GM12878 (cell line): ENCODE measurements around the gene ZSWIM7. TPM values are rescaled to one million over a fixed set of nuclear protein-coding genes. Genes with fewer than 3 reads are reported as not detected.
A peak's percentile ranks its signal among the peaks of the same experiment; 100 is the strongest.

Experiments used
- ATAC-seq: fragments of 200-7000 bp; cut with Tn5 transposase; 3 replicates; pipeline ENCODE4 v1.9.1; 2020; ENCODE audit warnings: mild to moderate bottlenecking, moderate library complexity
- BruUV-seq: library from RNA; stranded (reverse); fragments of 400-500 nt; replicated peaks from 2 replicates; lab custom pipeline; 2021; lab: Mats Ljungman, UMichigan
- CTCF ChIA-PET: fragments of 300-600 bp; sonication (Branson Sonifier 250); formaldehyde crosslinking; extraction: SDS; loops from one replicate; lab custom pipeline; 2021; ENCODE audit warnings: inconsistent platforms; lab: Yijun Ruan, JAX
- POLR2A ChIA-PET: fragments of 350-600 bp; formaldehyde crosslinking; extraction: SDS; loops from one replicate; lab custom pipeline; 2021; ENCODE audit warnings: inconsistent platforms; lab: Charles Lee
- RAD21 ChIA-PET: fragments of 300-600 bp; sonication (Branson Sonifier 250); formaldehyde crosslinking; loops from one replicate; lab custom pipeline; 2023; ENCODE audit warnings: antibody characterized with exemption; ENCODE audit not compliant: unreplicated experiment; lab: Charles Lee
- SMC1A ChIA-PET: fragments of 300-600 bp; sonication (Branson Sonifier 250); formaldehyde crosslinking; loops from one replicate; lab custom pipeline; 2023; ENCODE audit not compliant: unreplicated experiment, uncharacterized antibody; lab: Charles Lee
- DNase-seq: peaks from one replicate; pipeline ENCODE4 v3.0.0-alpha.2; 2011; ENCODE audit warnings: low read depth, low spot score
- FAIRE-seq: peaks from 3 replicates; lab custom pipeline; 2011; peaks lifted over from hg19 to GRCh38; lab: Jason Lieb, UNC
- H2AFZ ChIP-seq: 2 replicates; pipeline ENCODE4 v1.6.0; 2011; ENCODE audit warnings: low read depth, low read length, control low read depth; ENCODE audit not compliant: control insufficient read depth
- H3K27ac ChIP-seq: 2 replicates; pipeline ENCODE4 v1.5.1; 2011; ENCODE audit warnings: control low read depth; ENCODE audit not compliant: control insufficient read depth, insufficient read depth
- H3K27me3 ChIP-seq, 2 experiments: replicated peaks in 1 of 2; 2 replicates each; pipeline versions ENCODE4 v1.6.0 to v1.6.1; 2011; ENCODE audit warnings: low read length in 1 of 2; ENCODE audit not compliant: control insufficient read depth in 2 of 2, insufficient read depth in 2 of 2
- H3K36me3 ChIP-seq, 2 experiments: 2 replicates each; pipeline ENCODE4 v1.5.1; 2011; ENCODE audit warnings: low read length in 1 of 2; ENCODE audit not compliant: control insufficient read depth in 2 of 2, insufficient read depth in 2 of 2
- H3K4me1 ChIP-seq: 2 replicates; pipeline ENCODE4 v1.6.1; 2011; ENCODE audit warnings: mild to moderate bottlenecking, low read length, moderate library complexity, mixed read lengths; ENCODE audit not compliant: control insufficient read depth, insufficient read depth
- H3K4me2 ChIP-seq: 2 replicates; pipeline ENCODE4 v1.6.0; 2011; ENCODE audit warnings: control low read depth; ENCODE audit not compliant: control insufficient read depth, insufficient read depth
- H3K4me3 ChIP-seq: fragments of 200-600 bp; sonication (generic); 2 replicates; pipeline ENCODE4 v1.5.1; 2016
- H3K79me2 ChIP-seq: 2 replicates; pipeline ENCODE4 v1.6.0; 2011; ENCODE audit warnings: low read length; ENCODE audit not compliant: control insufficient read depth, insufficient read depth
- H3K9ac ChIP-seq: 2 replicates; pipeline ENCODE4 v1.8.0; 2011; ENCODE audit warnings: low read length, control low read depth, mixed read lengths; ENCODE audit not compliant: control insufficient read depth, insufficient read depth
- H3K9me3 ChIP-seq: replicated peaks from 3 replicates; pipeline ENCODE4 v1.5.1; 2011; ENCODE audit warnings: mild to moderate bottlenecking, low read length; ENCODE audit not compliant: control insufficient read depth, insufficient read depth
- H4K20me1 ChIP-seq: 2 replicates; pipeline ENCODE4 v1.6.0; 2011; ENCODE audit not compliant: control insufficient read depth, insufficient read depth
- CBFB ChIP-seq: IDR thresholded peaks from 2 replicates; pipeline ENCODE4 v1.6.1; 2016; ENCODE audit warnings: antibody characterized with exemption, low read depth
- CBX5 ChIP-seq: sonication (generic); IDR thresholded peaks from 2 replicates; pipeline ENCODE4 v1.6.1; 2016; ENCODE audit warnings: low read depth, moderate library complexity, mild to moderate bottlenecking, inconsistent platforms
- EP300 ChIP-seq, 2 experiments: fragments of 150-350 bp in 1 of 2; IDR thresholded peaks; 2 replicates each; pipeline ENCODE4 v1.6.1; 2011 to 2012; ENCODE audit warnings: low read depth in 2 of 2, low read length in 2 of 2, borderline replicate concordance in 1 of 2, improper control_type of control experiment in 1 of 2, inconsistent platforms in 1 of 2; ENCODE audit not compliant: control insufficient read depth in 1 of 2
- ESRRA ChIP-seq: IDR thresholded peaks from 2 replicates; pipeline ENCODE4 v1.6.1; 2012; ENCODE audit warnings: mild to moderate bottlenecking, low read length, improper control_type of control experiment
- GABPA ChIP-seq: IDR thresholded peaks from 2 replicates; pipeline ENCODE4 v1.6.1; 2014; ENCODE audit warnings: antibody characterized with exemption, low read depth, mild to moderate bottlenecking, inconsistent platforms
- HDAC6 ChIP-seq: fragments of 200-600 bp; sonication (generic); IDR thresholded peaks from one replicate; pipeline ENCODE4 v1.8.0; 2017; ENCODE audit warnings: antibody characterized with exemption; ENCODE audit not compliant: unreplicated experiment
- LARP7 ChIP-seq: fragments of 450-650 bp; IDR thresholded peaks from 2 replicates; pipeline ENCODE4 v1.6.1; 2017; ENCODE audit warnings: mild to moderate bottlenecking
- NBN ChIP-seq: fragments of 450-650 bp; IDR thresholded peaks from 2 replicates; pipeline ENCODE4 v1.6.1; 2016
- PML ChIP-seq: IDR thresholded peaks from 2 replicates; pipeline ENCODE4 v1.6.1; 2012; ENCODE audit warnings: low read length, inconsistent platforms
- POU2F2 ChIP-seq: IDR thresholded peaks from 3 replicates; pipeline ENCODE4 v1.6.1; 2011; ENCODE audit warnings: low read depth, mild to moderate bottlenecking, low read length, borderline replicate concordance
- RFX5 ChIP-seq: IDR thresholded peaks from 2 replicates; pipeline ENCODE4 v1.6.1; 2011; ENCODE audit warnings: low read depth, low read length, improper control_type of control experiment
- SIX5 ChIP-seq: IDR thresholded peaks from 2 replicates; pipeline ENCODE4 v1.6.1; 2011; ENCODE audit warnings: mild to moderate bottlenecking, low read depth, low read length, moderate library complexity; ENCODE audit not compliant: severe bottlenecking
- SMARCA5 ChIP-seq: fragments of 450-650 bp; IDR thresholded peaks from 2 replicates; pipeline ENCODE4 v1.6.1; 2017; ENCODE audit warnings: mild to moderate bottlenecking
- SP1 ChIP-seq: IDR thresholded peaks from one replicate; pipeline ENCODE4 v1.6.1; 2011; ENCODE audit warnings: low read depth, low read length
- SREBF2 ChIP-seq: IDR thresholded peaks from 2 replicates; pipeline ENCODE4 v1.6.1; 2012; ENCODE audit warnings: mild to moderate bottlenecking, low read length
- TBL1XR1 ChIP-seq: IDR thresholded peaks from 2 replicates; pipeline ENCODE4 v1.6.1; 2012; ENCODE audit warnings: low read depth, low read length, improper control_type of control experiment
- ZNF217 ChIP-seq: fragments of 450-650 bp; IDR thresholded peaks from 2 replicates; pipeline ENCODE4 v1.6.1; 2017; ENCODE audit warnings: antibody characterized with exemption, mild to moderate bottlenecking
- ZSCAN29 ChIP-seq: fragments of 450-650 bp; IDR thresholded peaks from 2 replicates; pipeline ENCODE4 v1.6.1; 2017; ENCODE audit warnings: mild to moderate bottlenecking, moderate library complexity
- WGBS: methylation state at CpG from one replicate; pipeline ENCODE4 v1.1.6; 2016; ENCODE audit warnings: low lambda C conversion rate; ENCODE audit not compliant: insufficient replicate concordance, insufficient coverage; ENCODE audit errors: missing lambda C conversion rate; 5-methylcytosine and 5-hydroxymethylcytosine counted together
- in situ Hi-C: fragments of 300-500 bp; cut with MboI; formaldehyde crosslinking; loops from 9 replicates; pipeline ENCODE4 v1.14.3; 2018; ENCODE audit warnings: mixed read lengths
- intact Hi-C: fragments of 100-400 bp; cut with micrococcal nuclease; formaldehyde crosslinking; loops from one replicate; pipeline ENCODE4 v1.14.2; 2022; ENCODE audit not compliant: unreplicated experiment
- polyA plus RNA-seq, 11 experiments: library from polyadenylated mRNA; depleted of rRNA in 4 of 11; unstranded in 6 of 11; stranded (reverse) in 5 of 11; fragments of >200 nt; fragmentation: Nextera tagmentation in 4 of 11; fragmentation: Illumina TruSeq in 1 of 11; extraction: Ambion mirVana in 4 of 11; extraction: Trizol in 1 of 11; gene quantifications; 1 replicate in 1 of 11; 2 replicates in 10 of 11; pipeline versions ENCODE4 v1.2.1 to v1.2.3, GENCODE V29; 2011 to 2016; ENCODE audit warnings: inconsistent platforms in 2 of 11, missing spikeins in 2 of 11, low read depth in 1 of 11
- total RNA-seq, 4 experiments: library from RNA; depleted of rRNA in 3 of 4; stranded (reverse); fragments of >200 nt in 3 of 4; fragmentation: Illumina TruSeq in 1 of 4; extraction: Trizol in 1 of 4; gene quantifications; 2 replicates each; pipeline versions ENCODE4 v1.2.1 to v1.2.3, GENCODE V29; 2013 to 2021
- TF ChIP-seq, protein P1 (sequence below): fragments of 150-350 bp; IDR thresholded peaks from 2 replicates; pipeline ENCODE4 v1.6.1; 2016; ENCODE audit warnings: low read depth, low read length
- TF ChIP-seq, protein P2 (sequence below): fragments of 450-650 bp; IDR thresholded peaks from 2 replicates; pipeline ENCODE4 v1.6.1; 2016; ENCODE audit warnings: mild to moderate bottlenecking, moderate library complexity, borderline replicate concordance

Gene ZSWIM7
- total and polyA plus RNA-seq, 10 of the 15 experiments (the other 5 are each of a cell fraction or from before 2014, with no cell fraction given), result 7.0 to 26.6 (median 9.9) TPM

DNA sequence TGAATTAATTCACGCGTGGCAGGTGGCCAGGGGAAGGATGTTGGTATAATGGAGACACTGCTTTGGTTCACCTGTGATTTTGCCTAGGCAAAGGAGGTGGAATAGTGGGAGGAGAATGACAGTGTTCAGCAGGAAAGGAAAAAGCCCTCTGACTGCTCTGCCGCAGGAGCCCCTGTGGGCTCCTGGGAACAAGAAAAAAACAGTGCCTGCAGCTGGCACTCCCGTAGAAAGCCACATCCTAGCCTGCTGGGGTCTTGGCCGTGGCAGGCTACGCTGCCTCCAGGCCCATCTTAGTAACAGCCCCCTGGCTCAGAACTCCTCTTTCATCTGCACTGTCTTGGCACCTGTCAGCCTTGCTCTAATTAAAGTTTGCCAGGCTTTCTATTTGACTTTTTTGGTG, 34.0 kb downstream of the ZSWIM7 start:
- Histone ChIP-seq H4K20me1 (no peaks in the 10 kb centered on the region), H3K4me3 (no peak overlapping the region), H3K79me2 (no peaks in the 10 kb centered on the region), H3K4me2 (no peak overlapping the region), H3K36me3 (no peaks in the 10 kb centered on the region), H3K4me1 (no peaks in the 10 kb centered on the region), H3K27ac (no peak overlapping the region), H3K9ac (no peak overlapping the region), H3K9me3 (no peaks in the 10 kb centered on the region), H3K27me3 (peaks cover 0 to 9% of the 10 kb centered on the region in 2 experiments; a peak in 2 of 4 replicates), H2AFZ (no peak overlapping the region)
- ChIA-PET CTCF (interaction anchor here (1.2 to 1.3 kb wide), 2 partner anchors 30 to 34 kb away, joined by 3 read pairs; partner anchors contain the start of genes TTC19 and ZSWIM7), POLR2A (no interaction called here), SMC1A (interaction anchor here (0.6 kb wide), 1 partner anchor 673 kb away, joined by 3 read pairs; no protein-coding TSS in a partner anchor), RAD21 (no interaction called here)
- no TSS peak for BruUV-seq
- FAIRE-seq (no peak), ATAC-seq (peak; percentile 42), DNase-seq (no peak)
- intact Hi-C loops (no loop called here), in situ Hi-C loops (no loop called here)
- TF ChIP-seq, protein P1, sequence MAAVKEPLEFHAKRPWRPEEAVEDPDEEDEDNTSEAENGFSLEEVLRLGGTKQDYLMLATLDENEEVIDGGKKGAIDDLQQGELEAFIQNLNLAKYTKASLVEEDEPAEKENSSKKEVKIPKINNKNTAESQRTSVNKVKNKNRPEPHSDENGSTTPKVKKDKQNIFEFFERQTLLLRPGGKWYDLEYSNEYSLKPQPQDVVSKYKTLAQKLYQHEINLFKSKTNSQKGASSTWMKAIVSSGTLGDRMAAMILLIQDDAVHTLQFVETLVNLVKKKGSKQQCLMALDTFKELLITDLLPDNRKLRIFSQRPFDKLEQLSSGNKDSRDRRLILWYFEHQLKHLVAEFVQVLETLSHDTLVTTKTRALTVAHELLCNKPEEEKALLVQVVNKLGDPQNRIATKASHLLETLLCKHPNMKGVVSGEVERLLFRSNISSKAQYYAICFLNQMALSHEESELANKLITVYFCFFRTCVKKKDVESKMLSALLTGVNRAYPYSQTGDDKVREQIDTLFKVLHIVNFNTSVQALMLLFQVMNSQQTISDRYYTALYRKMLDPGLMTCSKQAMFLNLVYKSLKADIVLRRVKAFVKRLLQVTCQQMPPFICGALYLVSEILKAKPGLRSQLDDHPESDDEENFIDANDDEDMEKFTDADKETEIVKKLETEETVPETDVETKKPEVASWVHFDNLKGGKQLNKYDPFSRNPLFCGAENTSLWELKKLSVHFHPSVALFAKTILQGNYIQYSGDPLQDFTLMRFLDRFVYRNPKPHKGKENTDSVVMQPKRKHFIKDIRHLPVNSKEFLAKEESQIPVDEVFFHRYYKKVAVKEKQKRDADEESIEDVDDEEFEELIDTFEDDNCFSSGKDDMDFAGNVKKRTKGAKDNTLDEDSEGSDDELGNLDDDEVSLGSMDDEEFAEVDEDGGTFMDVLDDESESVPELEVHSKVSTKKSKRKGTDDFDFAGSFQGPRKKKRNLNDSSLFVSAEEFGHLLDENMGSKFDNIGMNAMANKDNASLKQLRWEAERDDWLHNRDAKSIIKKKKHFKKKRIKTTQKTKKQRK, result no peak
- no peak for TF ChIP-seq GABPA
- no peak for TF ChIP-seq ZSCAN29
- no peak for TF ChIP-seq NBN
- TF ChIP-seq ZNF217, result no peak
- TF ChIP-seq, protein P2, sequence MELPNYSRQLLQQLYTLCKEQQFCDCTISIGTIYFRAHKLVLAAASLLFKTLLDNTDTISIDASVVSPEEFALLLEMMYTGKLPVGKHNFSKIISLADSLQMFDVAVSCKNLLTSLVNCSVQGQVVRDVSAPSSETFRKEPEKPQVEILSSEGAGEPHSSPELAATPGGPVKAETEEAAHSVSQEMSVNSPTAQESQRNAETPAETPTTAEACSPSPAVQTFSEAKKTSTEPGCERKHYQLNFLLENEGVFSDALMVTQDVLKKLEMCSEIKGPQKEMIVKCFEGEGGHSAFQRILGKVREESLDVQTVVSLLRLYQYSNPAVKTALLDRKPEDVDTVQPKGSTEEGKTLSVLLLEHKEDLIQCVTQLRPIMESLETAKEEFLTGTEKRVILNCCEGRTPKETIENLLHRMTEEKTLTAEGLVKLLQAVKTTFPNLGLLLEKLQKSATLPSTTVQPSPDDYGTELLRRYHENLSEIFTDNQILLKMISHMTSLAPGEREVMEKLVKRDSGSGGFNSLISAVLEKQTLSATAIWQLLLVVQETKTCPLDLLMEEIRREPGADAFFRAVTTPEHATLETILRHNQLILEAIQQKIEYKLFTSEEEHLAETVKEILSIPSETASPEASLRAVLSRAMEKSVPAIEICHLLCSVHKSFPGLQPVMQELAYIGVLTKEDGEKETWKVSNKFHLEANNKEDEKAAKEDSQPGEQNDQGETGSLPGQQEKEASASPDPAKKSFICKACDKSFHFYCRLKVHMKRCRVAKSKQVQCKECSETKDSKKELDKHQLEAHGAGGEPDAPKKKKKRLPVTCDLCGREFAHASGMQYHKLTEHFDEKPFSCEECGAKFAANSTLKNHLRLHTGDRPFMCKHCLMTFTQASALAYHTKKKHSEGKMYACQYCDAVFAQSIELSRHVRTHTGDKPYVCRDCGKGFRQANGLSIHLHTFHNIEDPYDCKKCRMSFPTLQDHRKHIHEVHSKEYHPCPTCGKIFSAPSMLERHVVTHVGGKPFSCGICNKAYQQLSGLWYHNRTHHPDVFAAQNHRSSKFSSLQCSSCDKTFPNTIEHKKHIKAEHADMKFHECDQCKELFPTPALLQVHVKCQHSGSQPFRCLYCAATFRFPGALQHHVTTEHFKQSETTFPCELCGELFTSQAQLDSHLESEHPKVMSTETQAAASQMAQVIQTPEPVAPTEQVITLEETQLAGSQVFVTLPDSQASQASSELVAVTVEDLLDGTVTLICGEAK, result no peak
- no peak for TF ChIP-seq CBX5
- no peak for TF ChIP-seq RFX5
- no peak for TF ChIP-seq HDAC6
- no peak for TF ChIP-seq SREBF2
- no peak for TF ChIP-seq EP300 (IDR thresholded peaks at IDR 0.05; ENCODE audit: borderline replicate concordance in 1 of 2, control insufficient read depth in 1 of 2, low read depth in 2 of 2, low read length in 2 of 2)
- no peak for TF ChIP-seq SIX5
- TF ChIP-seq TBL1XR1, result no peak
- TF ChIP-seq POU2F2, result no peak
- TF ChIP-seq ESRRA, result no peak
- no peak for TF ChIP-seq SMARCA5
- TF ChIP-seq CBFB, result no peak
- no peak for TF ChIP-seq SP1
- TF ChIP-seq PML, result no peak
- no peak for TF ChIP-seq LARP7
- 1% methylated on average over 6 of the region's 6 CpGs for WGBS
